Thyroid gland (tissue), 4 donors: ENCODE measurements around the gene TGFBRAP1. TPM values are rescaled to one million over a fixed set of nuclear protein-coding genes. Genes with fewer than 3 reads are reported as not detected.

Experiments used
- DNase-seq, 2 donors: peaks; one replicate each; pipeline ENCODE4 v3.0.0-alpha.2; 2019
- H3K27ac ChIP-seq, 3 donors: fragments of 200-600 bp; sonication (generic); 1 replicate in 2 of 3; 2 replicates in 1 of 3; pipeline ENCODE4 v1.5.1; 2016 to 2019; ENCODE audit warnings: mild to moderate bottlenecking in 1 of 3, moderate library complexity in 1 of 3
- H3K27me3 ChIP-seq: fragments of 200-600 bp; sonication (generic); one replicate; pipeline ENCODE4 v1.5.1; 2019
- H3K36me3 ChIP-seq, 2 donors: fragments of 200-600 bp; sonication (generic); one replicate each; pipeline ENCODE4 v1.5.1; 2016 to 2019
- H3K4me1 ChIP-seq, 2 donors: fragments of 200-600 bp; sonication (generic); one replicate each; pipeline ENCODE4 v1.5.1; 2017 to 2019
- H3K4me3 ChIP-seq, 3 donors: fragments of 200-600 bp; sonication (generic); replicated peaks in 1 of 3; 1 replicate in 2 of 3; 2 replicates in 1 of 3; pipeline ENCODE4 v1.5.1; 2016; ENCODE audit warnings: mild to moderate bottlenecking in 1 of 3
- H3K9me3 ChIP-seq: fragments of 200-600 bp; sonication (generic); one replicate; pipeline ENCODE4 v1.5.1; 2017
- CTCF ChIP-seq, 6 experiments: fragments of 200-600 bp in 3 of 6; fragments of 450-650 bp in 3 of 6; sonication (generic) in 3 of 6; IDR thresholded peaks; one replicate each; pipeline ENCODE4 v1.5.1; 2016 to 2019; ENCODE audit warnings: antibody characterized with exemption in 6 of 6, mild to moderate bottlenecking in 2 of 6, inconsistent platforms in 1 of 6, moderate library complexity in 1 of 6
- POLR2A ChIP-seq, 2 donors: fragments of 450-650 bp; IDR thresholded peaks; one replicate each; pipeline ENCODE4 v1.6.1; 2017; ENCODE audit warnings: antibody characterized with exemption in 2 of 2, mild to moderate bottlenecking in 2 of 2, moderate library complexity in 1 of 2
- WGBS, 2 donors: methylation state at CpG; one replicate each; pipeline ENCODE4 v1.1.5; 2017; 5-methylcytosine and 5-hydroxymethylcytosine counted together
- intact Hi-C: fragments of 100-400 bp; cut with DNase I; formaldehyde crosslinking; loops from one replicate; pipeline ENCODE4 v1.15.1; 2023
- total RNA-seq, 4 donors: library from RNA; depleted of rRNA; stranded (reverse); fragments of >200 nt; gene quantifications; one replicate each; pipeline ENCODE4 v1.2.3, GENCODE V29; 2016

TGFBRAP1 gene
- total RNA-seq, 4 donors from 2014 or later = 35.4 to 53.2 (median 40.1) TPM

GRCh38 chr2:105299290-105299689 lies 30.2 kb downstream of the TGFBRAP1 start:
- no peak for TF ChIP-seq CTCF (IDR thresholded peaks at IDR 0.05)
- no peak for TF ChIP-seq POLR2A (IDR thresholded peaks at IDR 0.05)
- Histone ChIP-seq H3K4me1 (peaks cover 17 to 32% of the 10 kb centered on the region in 2 donors), H3K27ac (peak overlapping the region in 2 of 3 donors; percentile 46 to 69), H3K36me3 (peaks cover 0 to 6% of the 10 kb centered on the region in 2 donors), H3K9me3 (no peaks in the 10 kb centered on the region), H3K27me3 (no peaks in the 10 kb centered on the region), H3K4me3 (no peak overlapping the region)
- intact Hi-C loops = no loop called here
- 71 to 77% methylated on average over 5 of the region's 5 CpGs for WGBS, 2 donors
- DNase-seq = peak; percentile 15 to 20

- 79 to 84% methylated on average over 3 of the region's 3 CpGs for WGBS, 2 donors
- no peaks in the 10 kb centered on the region for H3K27me3 ChIP-seq
- DNase-seq = no peak
- TF ChIP-seq CTCF (IDR thresholded peaks at IDR 0.05) (no peak), POLR2A (IDR thresholded peaks at IDR 0.05) (no peak)
- intact Hi-C loops = no loop called here
- H3K4me1 ChIP-seq = peaks cover 26 to 43% of the 10 kb centered on the region in 2 donors
- no peak overlapping the region for H3K4me3 ChIP-seq
- H3K36me3 ChIP-seq = peaks cover 0 to 6% of the 10 kb centered on the region in 2 donors
- H3K9me3 ChIP-seq = no peaks in the 10 kb centered on the region
- H3K27ac ChIP-seq = peak overlapping the region in 2 of 3 donors; percentile 69
Observed at GRCh38 chr2:105298017-105298416, 31.5 kb downstream of the TGFBRAP1 start.

GRCh38 chr2:105297216-105297615 lies 32.3 kb downstream of the TGFBRAP1 start:
- TF ChIP-seq POLR2A (IDR thresholded peaks at IDR 0.05) (no peak), CTCF (IDR thresholded peaks at IDR 0.05) (no peak)
- peak overlapping the region in 2 of 3 donors; percentile 66 to 69 for H3K27ac ChIP-seq
- DNase-seq = no peak
- intact Hi-C loops = no loop called here
- H3K36me3 ChIP-seq = peaks cover 0 to 6% of the 10 kb centered on the region in 2 donors
- 79 to 80% methylated on average over 7 of the region's 7 CpGs for WGBS, 2 donors
- no peaks in the 10 kb centered on the region for H3K27me3 ChIP-seq
- no peaks in the 10 kb centered on the region for H3K9me3 ChIP-seq
- peaks cover 26 to 43% of the 10 kb centered on the region in 2 donors for H3K4me1 ChIP-seq
- no peak overlapping the region for H3K4me3 ChIP-seq

DNA sequence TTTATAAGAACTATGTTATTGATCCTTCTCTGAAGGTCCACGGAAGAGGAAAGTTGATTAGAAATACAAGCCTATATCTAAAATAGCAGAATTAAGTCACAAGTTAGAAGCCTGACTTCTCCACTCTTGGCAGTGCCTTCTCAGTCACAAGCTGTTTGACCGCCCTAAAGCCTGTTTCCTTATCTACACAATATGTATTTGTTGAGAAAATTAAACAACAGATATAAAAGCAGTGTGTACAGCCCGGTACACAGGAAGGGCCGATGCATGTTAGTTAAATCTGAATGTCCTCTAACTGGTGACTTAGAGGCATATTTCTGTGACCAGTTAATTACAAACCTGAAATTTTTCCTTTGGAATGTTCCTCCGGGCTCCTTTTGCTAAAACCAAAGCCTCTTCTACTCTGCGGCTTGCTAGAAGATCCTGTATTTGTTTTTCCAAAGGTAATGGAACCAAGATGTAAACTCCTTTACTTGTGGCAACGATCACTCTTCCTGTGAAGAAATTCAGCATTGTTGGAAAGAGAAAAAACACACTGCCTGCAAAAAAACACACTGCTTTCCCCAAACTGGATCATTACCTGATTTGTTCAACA lies 33.4 kb downstream of the TGFBRAP1 start:
- WGBS, 2 donors = 82 to 84% methylated on average over 7 of the region's 7 CpGs
- Histone ChIP-seq H3K4me1 (peaks cover 26 to 43% of the 10 kb centered on the region in 2 donors), H3K36me3 (peaks cover 3 to 9% of the 10 kb centered on the region in 2 donors), H3K9me3 (no peaks in the 10 kb centered on the region), H3K27ac (no peak overlapping the region), H3K4me3 (no peak overlapping the region), H3K27me3 (no peaks in the 10 kb centered on the region)
- intact Hi-C loops = no loop called here
- DNase-seq = no peak
- TF ChIP-seq CTCF (IDR thresholded peaks at IDR 0.05) (no peak), POLR2A (IDR thresholded peaks at IDR 0.05) (no peak)

- intact Hi-C loops = no loop called here
- H3K27me3 ChIP-seq = no peaks in the 10 kb centered on the region
- peaks cover 7 to 10% of the 10 kb centered on the region in 2 donors for H3K36me3 ChIP-seq
- H3K4me1 ChIP-seq = peaks cover 26 to 42% of the 10 kb centered on the region in 2 donors
- H3K4me3 ChIP-seq = no peak overlapping the region
- H3K9me3 ChIP-seq = no peaks in the 10 kb centered on the region
- TF ChIP-seq POLR2A (IDR thresholded peaks at IDR 0.05) = no peak
- TF ChIP-seq CTCF (IDR thresholded peaks at IDR 0.05) = peak in 4 of 6 experiments; percentile 44 to 75 (median 57)
- 26 to 28% methylated on average over 5 of the region's 5 CpGs for WGBS, 2 donors
- H3K27ac ChIP-seq = peak overlapping the region in 1 of 3 donors; percentile 11
- DNase-seq = peak; percentile 67 to 74
Observed at GRCh38 chr2:105294844-105295481, 34.6 kb downstream of the TGFBRAP1 start.
